GM19397 (cell line): ENCODE data around the gene GLIS1.
A peak's percentile ranks its signal among the peaks of the same experiment; 100 is the strongest.
"Not testable (repeated sequence)": the region's sequence is repeated elsewhere in the genome, so short reads cannot be mapped to it uniquely, and the experiment has no call there.

ENCODE experiments used
- ATAC-seq: cut with Tn5 transposase; IDR thresholded peaks from one replicate; pipeline ENCODE4 v1.9.1; 2021; ENCODE audit warnings: mild to moderate bottlenecking, moderate library complexity; ENCODE audit not compliant: unreplicated experiment

Gene GLIS1

DNA sequence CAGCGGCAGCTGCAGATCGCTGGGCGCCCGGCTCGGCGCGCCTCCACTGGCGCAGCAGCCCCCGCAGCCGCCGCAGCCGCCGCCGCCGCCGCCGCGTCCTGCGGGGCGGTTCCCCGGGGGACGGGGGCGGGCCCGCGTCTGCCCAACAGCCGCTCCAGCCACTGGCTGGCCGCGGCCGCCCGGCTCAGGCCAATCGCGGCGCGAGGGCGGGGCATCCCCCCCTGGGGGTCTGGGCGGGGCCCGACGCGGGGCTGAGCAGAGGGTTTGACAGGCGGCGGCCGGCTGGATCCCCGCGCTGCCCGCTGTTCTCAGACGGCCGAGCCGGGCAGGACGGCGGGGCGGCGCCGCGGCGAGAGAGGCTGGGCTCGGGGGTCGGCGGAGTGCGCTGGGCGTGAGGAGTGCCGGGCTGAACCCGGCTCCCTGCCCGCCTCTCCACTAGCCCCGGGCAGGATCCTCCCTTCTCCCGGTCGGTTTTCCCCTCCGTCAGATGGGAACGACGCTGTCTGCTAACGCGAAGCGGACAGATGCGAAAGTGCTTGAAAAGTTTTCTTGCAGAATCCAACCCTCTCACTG lies at the start of gene GLIS1:
Gene GLIS1, minus strand, starts transcription at position 56 of the 573 bp plus-strand sequence. CDS start 1,100 bp downstream, outside the sequence.
- ATAC-seq: peak; percentile 95

DNA sequence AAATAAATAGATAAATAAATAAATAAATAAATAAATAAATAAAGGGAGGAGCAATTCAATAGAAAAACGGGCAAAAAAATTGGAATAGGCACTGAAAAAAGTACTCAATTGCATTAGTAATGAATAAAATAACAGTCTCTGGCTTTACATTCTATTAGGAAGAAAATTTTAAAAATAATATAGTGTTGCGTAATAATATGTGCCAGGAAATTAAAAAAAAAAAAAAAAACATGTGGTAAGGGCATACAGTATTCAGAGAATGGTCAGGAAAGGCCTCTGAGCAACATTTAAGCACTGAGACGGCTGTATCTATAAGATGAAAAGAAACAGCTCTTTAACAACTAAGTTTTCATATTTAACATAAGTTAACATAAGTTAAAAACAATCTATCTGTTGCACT lies 48.7 kb upstream of the GLIS1 start:
- no peak for ATAC-seq

DNA sequence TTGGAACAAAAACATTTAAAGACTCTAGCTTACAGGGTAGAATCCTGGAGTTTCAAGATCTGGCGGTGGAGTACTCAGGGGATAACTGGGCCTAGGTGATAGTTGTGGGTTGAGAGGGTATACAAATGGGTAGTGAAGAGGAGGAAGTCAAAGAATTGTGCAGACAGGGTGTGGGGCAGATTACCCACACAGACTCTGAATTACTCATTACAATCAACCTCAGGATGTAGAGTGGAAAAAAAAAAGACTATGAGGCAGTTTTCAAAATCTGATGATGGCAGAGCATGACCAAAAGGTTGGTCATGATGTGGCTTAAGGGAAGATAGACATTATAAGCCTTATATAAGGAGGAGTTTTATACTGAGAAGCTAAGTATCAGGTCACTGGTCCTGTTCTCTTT lies 44.1 kb upstream of the GLIS1 start:
- ATAC-seq: no peak

DNA sequence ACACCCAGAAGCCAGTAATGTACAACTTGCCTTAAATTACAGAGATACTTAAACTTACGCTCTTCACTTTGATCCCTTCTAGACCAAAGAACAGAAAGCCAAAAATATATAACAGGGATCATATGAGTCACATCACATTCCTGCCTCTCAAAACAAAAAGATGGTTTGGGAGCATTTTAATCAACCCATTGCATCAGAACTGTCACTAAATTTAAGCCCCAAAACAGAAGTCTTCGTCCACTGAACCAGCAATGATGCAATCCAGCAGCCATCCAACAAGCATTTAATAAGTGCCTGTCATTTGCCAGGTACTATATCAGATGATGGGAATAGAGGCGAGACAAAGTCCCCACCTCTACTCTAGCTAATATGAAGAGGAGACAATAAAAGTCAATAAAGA lies 42.7 kb upstream of the GLIS1 start:
- ATAC-seq: no peak

DNA sequence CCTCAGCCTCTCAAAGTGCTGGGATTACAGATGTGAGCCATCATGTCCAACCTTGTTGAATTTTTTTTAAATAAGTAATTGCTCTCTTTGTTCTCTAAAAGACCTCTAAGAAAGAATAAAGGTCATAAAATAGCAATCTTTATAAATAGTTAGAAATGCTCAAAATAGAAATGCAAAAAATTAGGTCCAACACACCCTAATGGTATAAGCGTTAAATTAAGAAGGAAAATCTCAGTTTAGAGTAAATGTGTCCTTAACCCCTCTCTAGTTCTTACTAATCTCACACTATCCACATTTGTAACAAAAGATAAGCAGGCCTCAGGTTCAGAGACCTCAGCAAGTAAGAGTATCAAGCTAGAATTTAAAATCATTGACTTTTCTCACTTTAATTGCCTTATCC lies 38.3 kb upstream of the GLIS1 start:
- no peak for ATAC-seq

DNA sequence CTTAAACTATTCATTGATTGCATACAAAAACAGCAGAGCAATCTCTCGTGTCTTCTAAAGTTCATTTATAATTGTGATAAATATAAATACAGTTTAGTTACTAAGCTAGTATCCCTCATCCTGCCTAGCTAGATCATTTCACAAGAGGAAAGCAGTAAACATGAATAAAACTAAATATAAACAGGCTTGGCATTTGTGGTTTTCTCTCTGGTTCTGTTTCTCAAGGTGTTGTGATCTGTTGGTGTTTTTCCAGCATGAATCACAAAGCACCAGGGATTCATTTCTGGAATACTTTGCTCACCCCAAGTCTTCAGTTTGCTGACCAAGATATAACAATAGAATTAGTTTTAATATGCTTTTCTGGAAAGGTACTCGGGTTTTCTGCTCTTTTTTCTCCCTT lies 32.7 kb upstream of the GLIS1 start:
- ATAC-seq: no peak

DNA sequence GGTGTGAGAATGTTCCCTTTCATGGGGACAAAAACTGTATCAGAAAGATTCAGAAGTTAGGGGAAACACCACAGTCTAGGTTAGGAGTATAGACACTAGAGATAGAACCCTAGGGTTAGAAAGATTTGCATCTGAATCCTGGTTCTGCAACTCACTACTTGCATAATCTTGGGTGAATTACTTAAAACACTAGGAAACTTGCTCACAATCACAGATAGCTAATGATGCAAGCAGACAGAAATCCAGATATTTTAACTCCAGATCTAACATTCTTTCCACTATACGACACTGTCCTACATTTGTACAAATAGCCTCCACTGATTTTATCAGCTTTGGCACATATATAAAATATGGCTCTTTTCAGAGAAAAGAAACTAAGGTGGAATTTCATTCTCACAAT lies 30.8 kb upstream of the GLIS1 start:
- no peak for ATAC-seq

DNA sequence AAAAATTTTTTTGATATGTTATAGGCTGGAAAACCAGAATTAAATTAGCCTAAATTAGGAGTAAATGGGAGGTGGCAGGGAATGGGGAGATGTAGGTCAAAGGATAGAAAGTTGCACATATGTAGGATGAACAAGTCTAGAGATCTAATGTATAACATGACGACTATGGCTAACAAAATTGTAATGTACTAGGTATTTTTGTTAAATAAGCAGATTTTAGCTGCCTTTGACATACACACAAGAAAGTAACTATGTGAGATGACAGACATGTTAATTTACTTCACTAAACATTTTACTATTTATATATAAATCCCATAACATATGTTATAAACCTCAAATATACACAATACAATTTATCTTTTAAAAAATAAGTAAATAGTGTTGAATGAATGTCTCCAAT lies 30.2 kb upstream of the GLIS1 start:
- no peak for ATAC-seq

DNA sequence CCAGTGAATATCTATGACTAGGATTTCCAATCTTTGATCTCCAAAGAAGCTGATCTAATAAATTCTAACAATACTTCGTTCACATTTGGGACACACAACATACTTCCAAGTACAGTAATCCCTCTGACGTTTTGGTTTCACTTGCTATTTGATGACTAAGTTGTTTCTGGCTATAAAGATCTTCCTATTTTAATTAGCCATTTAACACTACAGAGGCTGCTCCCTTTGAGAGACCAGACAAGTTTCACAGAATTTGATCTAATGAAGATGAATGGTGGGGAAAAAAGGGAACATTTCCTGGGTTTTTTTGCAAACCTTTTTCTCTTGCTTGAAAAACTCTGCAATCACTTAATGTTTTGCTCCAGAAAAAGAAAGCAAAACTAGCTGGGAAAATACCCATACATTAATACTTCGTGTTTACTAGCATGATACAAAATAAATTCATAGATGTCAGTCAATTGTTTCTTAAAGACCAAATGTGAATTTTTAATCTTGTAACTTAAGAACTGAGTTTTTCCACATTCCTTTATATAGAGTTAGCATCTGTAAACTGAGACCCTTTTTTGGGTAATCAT lies 28.0 kb upstream of the GLIS1 start:
- no peak for ATAC-seq

DNA sequence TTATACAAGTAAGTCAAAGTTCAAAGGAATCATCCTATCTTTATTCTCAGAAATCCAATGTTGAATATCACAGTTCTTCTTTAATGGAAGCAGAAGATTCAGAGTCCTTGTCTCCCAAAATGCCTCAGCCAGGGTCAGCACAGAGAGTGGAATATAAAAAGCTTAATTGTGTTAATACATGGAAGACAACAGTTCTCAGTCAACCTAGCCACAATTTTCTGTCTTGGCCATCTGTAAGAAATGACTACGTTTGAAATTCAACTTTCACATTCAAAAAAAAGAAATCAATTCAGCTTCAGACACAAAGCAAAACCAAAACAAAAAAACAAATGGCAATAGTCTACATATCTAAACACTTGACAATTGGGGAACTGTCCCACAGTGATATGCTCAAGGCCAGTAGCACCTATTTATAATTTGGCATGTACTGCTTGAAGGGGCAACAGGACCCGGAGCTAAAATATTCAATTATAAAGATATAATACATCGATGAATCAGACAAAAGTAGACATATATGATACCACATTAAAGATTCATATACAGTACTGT lies 27.3 kb upstream of the GLIS1 start:
- no peak for ATAC-seq

DNA sequence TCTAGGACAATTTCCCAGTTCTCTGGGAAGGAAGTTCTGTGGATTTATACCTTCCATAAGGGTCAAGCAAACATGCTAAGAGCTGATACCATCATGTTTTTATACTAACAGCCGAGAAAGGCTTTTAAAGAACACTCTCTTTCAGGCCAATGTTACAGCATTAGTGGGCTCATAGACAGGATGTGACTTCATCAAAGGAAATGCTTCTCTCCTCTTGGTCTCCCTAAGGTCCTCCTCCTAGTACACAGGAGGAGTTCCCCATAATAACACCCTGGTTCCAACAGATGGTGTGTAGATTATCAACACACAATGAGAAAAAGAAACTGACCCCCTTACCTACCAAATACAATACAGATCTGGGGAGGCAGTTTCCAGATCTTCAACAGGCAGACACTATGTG lies 26.7 kb upstream of the GLIS1 start:
- no peak for ATAC-seq

DNA sequence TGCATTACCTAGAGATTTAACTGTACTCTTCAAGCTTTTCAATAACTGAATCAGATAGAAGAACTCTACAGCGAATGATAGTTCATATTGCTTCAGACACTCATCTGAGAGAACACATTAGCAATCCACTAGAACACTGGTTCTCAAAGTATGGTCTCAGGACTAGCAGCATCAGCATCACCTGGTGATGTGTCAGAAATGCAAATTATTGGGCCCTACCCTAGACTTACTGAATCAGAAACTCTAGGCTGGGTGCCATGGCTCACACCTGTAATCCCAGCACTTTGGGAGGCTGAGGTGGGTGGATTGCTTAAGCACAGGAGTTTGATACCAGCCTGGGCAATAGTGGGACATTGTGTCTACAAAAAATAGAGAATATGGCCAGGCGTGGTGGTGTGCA lies 24.9 kb upstream of the GLIS1 start:
- ATAC-seq: no peak

DNA sequence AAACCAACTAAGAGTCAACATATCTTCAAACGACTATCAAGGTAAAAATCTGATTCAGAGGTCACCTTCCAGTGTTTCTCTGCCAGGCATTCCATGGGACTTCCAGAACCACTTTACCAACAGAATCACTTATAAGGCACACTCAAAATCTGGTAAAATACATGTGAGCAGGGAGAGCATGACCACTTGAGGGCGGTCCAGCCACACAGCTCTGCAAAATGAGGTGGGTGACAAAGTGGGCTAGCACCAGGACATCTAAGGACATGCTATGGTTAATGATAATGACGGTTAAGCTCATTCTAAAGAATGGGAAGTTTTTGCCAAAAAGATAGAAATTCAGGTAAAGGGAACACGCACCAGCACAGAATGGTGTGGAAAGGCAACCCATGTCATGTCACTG lies 24.5 kb upstream of the GLIS1 start:
- ATAC-seq: no peak

DNA sequence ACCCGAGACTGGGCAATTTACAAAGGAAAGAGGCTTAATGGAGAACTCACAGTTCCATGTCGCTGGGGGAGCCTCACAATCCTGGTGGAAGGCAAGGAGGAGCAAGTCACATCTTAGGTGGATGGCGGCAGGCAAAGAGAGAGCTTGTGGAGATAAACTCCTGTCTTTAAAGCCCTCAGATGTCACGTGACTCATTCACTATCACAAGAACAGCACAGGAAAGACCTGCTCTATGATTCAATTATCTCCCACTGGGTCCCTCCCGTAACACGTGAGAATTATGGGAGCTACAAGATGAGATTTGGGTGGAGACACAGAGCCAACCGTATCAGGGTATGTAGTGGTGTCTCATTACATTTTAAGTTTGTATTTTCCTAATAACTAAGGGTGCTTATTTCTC lies 21.5 kb upstream of the GLIS1 start:
- not testable (repeated sequence) for ATAC-seq

DNA sequence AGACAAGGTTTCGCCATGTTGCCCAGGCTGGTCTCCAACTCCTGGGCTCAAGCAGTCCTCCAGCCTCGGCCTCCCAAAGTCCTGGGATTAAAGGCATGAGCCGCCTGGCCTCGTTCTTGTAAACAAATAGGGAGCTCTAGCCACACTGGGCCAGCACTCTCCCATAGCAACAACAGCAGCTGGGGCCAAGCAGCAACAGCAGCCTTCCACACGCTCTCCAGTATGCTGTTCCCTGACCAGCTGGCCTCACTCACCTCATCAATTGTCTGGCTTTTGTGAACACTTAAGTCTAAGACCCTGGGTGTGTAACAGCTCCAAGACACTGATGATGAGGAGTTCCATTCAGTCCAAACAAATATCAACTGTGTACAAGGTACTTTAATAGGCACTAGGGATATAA lies 16.9 kb upstream of the GLIS1 start:
- no peak for ATAC-seq

DNA sequence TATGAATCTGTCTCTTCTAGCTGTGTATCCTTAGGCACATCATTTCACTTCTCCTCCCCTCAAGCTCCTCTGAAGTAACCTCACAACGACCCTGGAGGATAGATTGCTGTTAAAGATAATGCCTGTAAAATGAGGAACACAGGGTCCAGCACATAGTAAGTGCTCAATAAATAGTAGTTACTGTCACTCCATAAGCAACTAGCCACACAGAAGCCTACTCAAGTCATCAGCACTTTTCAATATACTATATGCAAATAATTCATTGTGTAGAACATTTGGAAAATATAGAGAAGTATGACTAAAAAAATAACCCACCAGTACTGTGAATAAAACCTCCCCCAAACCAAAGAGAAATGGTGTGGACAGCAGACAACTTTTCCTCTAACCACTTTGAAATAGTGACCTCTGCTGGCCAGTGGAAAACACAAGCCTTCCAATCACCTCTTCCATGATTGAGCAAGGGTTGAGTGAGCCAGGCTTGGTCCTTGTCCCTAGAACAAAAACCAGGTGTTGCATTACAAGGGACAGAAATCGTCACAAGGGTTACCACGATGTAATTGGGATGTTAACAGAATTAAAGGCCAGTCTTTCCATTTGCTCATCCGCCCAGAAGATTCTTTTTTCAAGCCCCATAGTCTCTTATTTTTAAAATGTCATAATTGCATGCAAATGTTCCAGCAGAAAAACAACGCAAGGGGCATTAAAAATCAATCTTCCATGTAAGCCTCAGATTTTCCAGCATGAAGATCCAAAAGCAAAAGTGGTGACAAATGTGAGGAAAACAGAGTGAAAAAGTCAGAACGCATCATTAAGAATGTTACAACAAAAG lies 15.7 kb upstream of the GLIS1 start:
- ATAC-seq: no peak

DNA sequence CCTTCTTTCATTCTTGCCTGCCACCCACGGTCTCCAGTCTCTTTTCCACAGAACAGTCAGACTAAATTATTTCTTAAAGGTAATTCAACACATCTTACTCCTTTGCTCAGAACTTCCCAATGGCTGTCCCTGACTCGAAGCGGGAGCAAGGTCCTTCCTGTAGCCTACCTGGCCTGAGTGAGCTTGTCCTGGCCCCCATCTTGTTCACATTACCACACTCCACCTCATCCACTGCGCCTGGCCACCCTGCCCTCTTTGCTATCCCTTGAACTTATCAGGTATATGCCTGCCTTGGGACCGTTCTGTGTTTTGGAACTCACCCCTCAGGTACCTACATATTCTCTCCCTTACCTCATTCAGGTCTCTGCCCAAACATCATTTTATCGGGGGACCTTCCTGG lies 13.3 kb upstream of the GLIS1 start:
- no peak for ATAC-seq

DNA sequence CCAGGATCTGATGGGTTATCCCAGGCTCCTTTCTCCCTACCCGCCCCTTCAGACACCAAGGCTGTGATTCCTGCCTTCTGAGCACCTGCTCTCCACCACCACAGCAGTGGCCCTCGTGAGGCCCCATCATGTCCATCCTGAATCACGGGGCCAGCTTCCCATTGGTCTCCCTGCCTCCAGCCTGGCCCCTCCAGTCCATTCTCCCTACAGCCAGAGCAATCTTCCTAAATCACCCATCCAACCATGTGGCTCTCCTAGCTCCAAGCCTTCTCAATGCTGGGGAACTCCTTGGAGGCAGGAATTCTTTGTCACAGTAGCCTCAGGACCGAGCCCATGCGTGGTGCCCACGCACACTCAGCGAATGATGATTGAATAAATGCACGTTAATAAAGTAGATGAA lies 8.9 kb upstream of the GLIS1 start:
- no peak for ATAC-seq

DNA sequence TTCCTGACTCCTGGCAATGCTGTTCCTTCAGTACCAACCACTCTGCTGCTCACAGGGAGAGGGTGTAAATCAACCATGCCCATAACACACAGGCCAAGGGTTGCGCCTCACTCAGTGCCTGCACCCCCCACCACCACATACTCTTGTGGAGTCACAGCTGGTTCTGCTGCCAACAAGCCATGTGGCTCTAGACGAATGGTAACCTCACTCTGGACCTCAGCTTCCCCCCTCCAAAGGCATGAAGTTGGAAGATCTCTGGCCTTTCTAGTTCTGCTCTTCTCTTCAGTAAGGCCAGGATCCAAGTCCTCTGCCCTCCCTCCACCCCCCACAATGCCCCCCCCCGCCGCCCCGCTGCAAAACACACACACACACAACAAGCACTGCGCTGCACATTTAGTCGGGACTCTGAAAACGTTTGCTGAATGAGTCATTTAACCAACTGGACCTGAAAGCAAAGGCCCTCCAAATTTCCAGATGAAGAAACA lies 1.7 kb upstream of the GLIS1 start:
- no peak for ATAC-seq

DNA sequence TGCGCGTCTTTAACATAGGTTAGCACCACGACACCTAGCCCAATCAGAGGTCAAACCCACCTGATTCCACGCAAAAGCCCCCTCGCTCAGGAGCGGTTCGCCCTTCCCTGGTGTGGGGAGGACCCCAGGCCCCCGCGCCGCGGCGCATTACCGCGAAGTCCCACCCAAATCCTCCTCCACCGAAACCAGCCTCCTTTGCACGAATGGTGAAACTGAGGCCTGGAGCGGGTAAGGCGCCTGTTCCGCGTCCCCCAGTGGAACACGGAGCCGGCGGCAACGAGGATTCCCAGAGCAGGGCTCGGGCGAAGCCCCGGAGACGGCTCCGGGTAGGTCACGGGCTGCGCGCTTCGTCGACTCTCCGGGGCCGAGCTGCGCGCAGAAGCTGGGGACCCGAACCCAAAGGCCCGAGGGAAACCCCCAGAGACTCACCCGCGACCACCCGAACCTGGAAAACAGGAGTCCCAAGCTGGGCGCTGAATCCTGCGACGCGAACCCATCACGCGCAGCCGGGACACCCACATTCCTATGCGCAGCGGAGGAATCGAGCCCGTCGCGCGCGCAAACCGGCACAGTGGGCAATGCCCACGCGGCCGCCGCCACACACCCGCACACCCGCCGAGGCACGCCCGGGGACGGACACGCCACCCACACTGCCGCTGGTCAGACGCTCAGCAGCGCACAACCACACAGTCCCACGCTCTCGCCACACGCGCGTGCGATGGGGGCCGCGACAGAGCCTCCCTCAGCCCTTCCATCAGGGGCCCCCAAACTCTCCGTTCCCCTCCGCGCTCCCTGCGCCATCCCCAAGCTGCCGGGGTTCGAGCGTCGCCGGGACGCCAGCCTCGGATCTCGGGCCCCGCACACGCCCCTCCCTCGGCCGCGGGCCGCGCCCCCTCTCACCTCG lies 507 bp downstream of the GLIS1 start:
- ATAC-seq: peak; percentile 30

DNA sequence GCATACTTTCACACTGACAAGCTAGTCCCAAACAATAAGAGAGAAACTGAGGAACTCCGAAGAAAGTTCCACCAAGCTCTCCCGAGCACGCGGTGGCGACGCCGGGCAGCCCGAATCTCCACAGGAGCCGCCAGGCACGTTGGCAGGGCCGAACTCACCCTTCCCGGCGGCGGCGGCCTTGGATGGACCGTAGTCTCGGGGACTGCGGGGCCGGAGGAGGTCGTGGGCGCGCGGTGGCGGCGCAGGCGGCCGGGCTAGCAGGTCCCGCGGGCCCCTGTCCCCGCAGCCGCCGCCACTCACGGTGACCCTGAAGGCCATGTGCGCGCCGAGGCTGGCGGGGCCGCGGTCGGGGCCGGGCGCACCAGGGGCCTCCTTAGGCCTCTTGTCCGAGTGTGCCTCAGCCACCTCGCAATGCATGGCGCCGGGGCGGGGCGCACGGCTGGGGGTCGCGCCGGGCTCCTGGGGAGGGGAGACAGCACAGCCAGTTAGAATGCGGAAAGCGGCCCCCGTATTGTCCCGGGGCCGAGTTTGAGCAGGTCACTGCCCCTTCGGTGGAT lies 1.2 kb downstream of the GLIS1 start:
- ATAC-seq: no peak
